HL-60 (cell line): Measurements from ENCODE around the gene CBLB.

Experiments used
- POLR2AphosphoS5 ChIP-seq: IDR thresholded peaks from 2 replicates; pipeline ENCODE4 v1.6.1; 2012; ENCODE audit warnings: low read depth
- TF ChIP-seq, protein P1 (sequence below): IDR thresholded peaks from one replicate; pipeline ENCODE4 v1.5.1; 2011; ENCODE audit warnings: low read length, control low read depth, inconsistent platforms; ENCODE audit not compliant: insufficient read depth

DNA sequence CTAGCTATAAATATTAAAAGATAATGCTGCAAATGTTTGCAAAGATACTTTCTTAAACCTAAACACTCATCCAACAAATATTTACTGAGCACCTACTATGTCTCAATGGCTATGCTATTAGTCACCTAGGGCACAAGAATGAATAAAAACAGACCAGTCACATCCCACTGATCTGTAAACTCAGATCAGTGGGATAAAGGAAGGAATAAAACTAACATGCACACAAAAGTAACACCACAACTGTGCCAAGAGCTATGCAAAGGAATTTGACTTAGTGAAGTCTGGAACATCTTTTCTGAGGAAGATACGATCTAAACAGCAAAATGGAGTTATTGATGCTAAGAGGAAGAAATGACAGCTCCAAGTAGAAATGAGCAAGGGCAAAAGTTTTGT is 56.6 kb downstream of the CBLB start:
- TF ChIP-seq, protein P1, sequence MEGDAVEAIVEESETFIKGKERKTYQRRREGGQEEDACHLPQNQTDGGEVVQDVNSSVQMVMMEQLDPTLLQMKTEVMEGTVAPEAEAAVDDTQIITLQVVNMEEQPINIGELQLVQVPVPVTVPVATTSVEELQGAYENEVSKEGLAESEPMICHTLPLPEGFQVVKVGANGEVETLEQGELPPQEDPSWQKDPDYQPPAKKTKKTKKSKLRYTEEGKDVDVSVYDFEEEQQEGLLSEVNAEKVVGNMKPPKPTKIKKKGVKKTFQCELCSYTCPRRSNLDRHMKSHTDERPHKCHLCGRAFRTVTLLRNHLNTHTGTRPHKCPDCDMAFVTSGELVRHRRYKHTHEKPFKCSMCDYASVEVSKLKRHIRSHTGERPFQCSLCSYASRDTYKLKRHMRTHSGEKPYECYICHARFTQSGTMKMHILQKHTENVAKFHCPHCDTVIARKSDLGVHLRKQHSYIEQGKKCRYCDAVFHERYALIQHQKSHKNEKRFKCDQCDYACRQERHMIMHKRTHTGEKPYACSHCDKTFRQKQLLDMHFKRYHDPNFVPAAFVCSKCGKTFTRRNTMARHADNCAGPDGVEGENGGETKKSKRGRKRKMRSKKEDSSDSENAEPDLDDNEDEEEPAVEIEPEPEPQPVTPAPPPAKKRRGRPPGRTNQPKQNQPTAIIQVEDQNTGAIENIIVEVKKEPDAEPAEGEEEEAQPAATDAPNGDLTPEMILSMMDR = no peak
- TF ChIP-seq POLR2AphosphoS5 = no peak
